HG03060 (cell line): ENCODE measurements around the gene LRSAM1.

Source experiments
- ATAC-seq: cut with Tn5 transposase; IDR thresholded peaks from one replicate; pipeline ENCODE4 v1.9.1; 2021; ENCODE audit warnings: low read depth, moderate number of reproducible peaks; ENCODE audit not compliant: unreplicated experiment

Gene LRSAM1

DNA sequence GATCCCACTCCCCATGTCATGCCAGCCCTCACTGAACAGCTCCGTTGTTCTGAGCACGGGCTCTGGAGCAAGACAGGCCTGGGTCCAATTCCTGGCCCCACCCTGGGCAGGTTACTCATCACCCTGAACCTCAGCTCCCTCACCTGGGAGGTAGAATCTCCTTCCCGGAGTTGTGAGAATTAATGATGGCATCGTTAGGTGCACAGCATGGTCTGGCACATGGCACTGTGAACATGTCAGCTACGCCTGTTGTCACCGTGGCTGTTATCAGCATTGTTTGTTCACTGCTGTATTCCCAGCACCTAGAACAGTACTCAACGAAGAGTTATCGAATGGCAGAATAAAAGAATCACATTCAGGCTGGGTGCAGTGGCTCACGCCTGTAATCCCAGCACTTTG lies 43.0 kb downstream of the LRSAM1 start:
- ATAC-seq, result no peak

DNA sequence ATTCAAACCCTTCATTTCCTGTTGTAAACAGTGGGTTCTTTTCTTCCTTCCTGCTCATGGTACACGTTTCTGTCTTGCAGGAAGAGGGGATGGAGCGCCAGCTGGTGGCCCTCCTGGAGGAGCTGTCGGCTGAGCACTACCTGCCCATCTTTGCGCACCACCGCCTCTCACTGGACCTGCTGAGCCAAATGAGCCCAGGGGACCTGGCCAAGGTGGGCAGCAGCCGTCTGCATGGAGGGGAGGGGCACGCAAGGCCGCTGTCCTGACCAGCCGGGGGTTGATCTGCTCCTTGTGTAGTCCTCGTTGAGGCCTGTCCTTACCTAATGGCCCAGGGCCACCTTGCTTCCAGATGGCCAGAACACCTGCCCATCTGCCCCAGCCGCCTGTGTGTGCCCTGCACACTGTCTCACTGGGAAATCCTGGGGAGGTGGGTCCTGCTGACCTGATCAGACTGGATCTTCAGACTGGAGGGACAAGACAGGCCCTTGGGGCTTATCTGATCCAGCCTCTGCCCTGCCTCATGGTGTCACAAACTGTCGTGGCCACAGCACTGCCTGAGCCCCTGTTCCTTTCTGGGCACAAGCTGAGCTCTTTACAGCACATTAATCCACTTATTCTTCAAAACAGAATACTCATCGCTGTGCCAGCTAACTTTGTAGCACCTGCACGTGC lies 44.7 kb downstream of the LRSAM1 start:
- no peak for ATAC-seq

DNA sequence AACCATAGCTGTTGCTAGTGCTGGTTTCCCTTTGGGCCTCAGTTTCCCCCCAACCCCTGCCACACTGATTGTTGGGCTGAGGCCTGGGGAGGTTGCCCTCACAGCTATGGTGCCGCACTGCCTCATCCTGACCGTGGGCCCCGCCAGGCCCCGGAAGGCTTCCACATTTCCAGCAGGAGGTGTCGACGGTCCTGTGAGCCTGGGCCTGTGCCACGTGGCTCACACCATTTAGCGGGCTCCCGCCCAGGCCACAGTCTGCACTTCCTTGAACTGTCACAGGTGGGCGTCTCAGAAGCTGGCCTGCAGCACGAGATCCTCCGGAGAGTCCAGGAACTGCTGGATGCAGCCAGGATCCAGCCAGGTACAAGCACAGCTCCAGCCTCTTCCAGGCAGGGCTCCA lies 45.7 kb downstream of the LRSAM1 start:
- ATAC-seq, result no peak

DNA sequence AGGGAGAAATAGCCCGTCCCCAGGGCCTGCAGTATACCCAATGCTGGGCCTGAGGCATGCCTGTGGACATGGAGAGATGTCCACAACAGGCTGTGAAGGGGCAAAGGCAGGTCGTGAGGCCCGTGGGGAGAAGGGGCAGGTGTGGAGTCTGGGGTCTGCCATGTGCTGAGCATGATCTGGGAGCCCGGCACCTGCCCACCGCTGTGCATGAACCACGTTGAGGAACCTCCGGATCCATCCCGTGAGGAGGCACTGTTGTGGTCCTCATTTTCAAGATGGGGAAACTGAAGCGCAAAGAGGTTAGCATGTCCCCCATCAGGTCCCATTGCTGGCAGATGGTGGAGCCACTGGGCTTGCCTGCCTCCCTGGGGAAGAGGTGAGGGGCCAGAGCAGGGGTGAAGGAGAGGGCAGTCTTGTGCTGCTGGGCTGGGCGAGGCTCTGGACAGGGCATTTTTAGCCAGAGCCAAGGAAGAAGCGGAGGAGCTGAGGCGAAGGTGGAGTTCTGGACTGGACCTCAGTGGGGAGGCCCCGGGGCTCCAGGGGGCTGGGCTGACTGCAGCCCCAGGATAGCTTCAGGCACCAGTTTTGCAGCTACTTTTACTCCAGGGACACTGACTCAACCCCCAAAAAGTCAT lies 46.5 kb downstream of the LRSAM1 start:
- no peak for ATAC-seq

DNA sequence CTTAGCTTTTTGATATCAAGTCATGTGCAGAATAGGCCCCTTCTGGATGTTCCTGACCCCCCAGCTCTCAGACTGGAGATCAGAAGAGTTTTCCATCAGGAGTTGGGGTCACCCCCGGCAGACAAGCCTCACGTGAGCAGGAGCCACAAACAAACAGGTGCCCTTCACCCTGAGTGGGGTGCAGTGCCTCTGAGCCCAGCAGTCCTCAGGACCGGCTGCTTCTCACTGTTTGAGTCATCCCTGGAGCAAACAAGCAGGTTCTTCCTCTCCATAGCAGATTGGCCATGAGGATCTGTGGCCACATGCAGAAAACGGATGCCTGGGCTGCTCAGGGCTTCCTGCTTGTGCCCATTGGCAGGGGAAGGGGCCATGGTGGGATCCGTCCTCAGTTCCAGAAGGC lies 47.0 kb downstream of the LRSAM1 start:
- ATAC-seq, result no peak

DNA sequence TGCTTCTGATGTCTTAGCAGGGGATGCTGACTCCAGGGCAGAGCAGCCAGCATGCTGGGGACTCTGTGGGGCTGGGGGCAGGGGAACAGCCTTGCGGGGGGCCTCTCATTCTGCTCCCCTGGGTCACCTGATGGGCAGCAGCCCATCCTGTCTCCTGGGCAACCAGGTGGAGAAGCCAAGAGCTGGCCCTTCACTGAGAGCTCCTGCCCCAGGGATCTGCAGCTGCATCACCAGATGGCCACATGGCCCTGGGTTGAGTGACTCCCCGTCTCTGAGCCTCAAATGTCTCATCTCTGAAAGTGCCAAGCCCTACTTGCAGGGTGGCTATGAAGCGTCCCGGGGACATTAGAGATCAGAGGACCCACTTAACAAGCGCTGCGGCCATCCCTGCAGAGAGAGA lies 49.1 kb downstream of the LRSAM1 start:
- ATAC-seq, result no peak

DNA sequence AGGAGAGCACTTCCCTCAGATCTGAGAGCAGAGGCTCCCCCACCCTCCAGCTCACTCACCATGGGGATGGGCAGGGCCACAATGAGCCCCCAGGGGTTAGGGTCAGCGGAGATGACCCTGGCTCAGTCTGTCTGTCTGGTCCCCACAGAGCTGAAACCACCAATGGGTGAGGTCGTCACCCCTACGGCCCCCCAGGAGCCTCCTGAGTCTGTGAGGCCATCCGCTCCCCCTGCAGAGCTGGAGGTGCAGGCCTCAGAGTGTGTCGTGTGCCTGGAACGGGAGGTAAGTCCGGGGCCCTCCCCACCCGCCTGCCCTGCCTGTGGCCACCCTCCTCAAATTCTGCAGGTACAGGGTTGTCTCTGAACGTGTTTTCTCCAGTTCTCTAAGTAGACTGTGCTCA lies 49.6 kb downstream of the LRSAM1 start:
- ATAC-seq, result no peak

DNA sequence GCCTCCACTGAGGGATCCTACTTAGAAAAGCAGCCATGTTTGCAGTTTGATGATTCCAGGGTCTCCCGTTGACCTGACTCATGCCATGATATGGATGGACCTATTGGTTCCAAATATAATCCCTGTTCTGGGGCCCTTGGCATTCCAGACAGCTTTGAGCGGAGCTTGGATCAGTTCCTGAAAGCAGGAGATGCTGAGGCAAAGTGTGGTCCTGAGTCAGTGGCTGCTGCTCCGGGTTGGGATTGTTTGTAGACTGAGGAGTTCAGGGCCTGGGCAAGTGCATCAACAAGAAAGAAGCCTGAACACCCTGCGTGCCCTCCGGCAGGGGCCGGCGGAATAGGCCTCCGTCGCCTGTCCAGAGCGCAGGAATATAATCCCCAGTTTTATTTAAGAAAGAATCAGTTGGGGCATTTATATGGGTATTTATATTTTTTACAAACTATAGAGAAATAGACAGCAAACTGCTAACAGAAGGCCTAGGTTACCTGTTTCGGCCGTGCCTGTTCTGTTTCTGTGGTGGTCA lies 50.6 kb downstream of the LRSAM1 start:
- ATAC-seq, result no peak

DNA sequence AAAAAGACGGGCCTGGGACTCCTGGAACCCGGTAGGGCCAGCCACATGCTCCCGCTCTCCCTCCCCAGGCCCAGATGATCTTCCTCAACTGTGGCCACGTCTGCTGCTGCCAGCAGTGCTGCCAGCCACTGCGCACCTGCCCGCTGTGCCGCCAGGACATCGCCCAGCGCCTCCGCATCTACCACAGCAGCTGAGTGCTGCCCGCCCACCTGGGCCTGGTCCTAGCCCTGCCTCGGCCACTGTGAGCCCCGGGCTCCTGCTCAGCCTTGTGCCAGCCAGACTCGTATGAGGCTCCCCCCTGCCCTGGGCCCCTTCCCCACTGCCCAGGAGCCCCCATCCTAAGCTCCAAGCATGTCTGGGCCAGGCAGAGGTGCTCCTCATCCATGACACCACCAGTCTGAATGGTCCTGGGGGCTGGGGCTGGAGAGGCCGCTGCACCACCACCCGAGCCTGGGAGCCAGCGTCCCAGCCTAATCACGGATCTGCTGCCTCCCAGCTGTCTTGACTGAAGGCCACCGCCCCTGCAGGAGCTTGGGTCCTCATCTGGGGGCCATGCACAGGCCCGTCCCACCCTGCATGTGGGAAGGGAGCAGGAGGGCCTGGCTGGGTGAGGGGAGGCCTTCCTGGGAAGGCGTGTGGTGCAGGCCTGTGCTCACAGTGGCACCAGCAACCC lies 51.5 kb downstream of the LRSAM1 start:
- no peak for ATAC-seq

DNA sequence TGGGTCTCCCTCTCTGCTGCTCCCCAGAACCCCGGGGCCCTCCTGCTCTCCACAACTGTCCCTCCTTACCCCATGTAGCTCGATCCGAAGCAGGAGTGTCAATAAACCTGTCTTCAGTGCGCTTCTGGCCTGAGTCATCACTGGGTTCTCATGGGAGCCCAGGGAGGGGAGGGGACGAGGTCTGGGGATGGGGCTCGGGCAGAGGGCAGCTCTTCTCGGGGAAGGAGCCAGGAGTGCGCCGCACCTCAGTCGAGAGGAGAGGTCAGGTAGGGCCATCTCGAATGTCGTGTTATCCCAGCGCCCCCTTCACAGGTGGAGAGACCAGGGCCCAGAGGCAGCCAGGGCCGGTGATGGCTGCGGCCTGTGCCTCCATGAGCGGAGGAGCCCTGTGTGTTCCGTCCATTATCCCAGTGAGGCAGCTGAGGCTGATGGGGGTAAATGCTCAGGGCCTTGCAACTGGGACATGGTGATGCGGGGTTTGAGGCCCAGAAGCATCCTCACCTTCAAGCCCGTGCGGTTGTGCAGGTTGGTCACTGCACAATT lies 52.1 kb downstream of the LRSAM1 start:
- ATAC-seq, result no peak

DNA sequence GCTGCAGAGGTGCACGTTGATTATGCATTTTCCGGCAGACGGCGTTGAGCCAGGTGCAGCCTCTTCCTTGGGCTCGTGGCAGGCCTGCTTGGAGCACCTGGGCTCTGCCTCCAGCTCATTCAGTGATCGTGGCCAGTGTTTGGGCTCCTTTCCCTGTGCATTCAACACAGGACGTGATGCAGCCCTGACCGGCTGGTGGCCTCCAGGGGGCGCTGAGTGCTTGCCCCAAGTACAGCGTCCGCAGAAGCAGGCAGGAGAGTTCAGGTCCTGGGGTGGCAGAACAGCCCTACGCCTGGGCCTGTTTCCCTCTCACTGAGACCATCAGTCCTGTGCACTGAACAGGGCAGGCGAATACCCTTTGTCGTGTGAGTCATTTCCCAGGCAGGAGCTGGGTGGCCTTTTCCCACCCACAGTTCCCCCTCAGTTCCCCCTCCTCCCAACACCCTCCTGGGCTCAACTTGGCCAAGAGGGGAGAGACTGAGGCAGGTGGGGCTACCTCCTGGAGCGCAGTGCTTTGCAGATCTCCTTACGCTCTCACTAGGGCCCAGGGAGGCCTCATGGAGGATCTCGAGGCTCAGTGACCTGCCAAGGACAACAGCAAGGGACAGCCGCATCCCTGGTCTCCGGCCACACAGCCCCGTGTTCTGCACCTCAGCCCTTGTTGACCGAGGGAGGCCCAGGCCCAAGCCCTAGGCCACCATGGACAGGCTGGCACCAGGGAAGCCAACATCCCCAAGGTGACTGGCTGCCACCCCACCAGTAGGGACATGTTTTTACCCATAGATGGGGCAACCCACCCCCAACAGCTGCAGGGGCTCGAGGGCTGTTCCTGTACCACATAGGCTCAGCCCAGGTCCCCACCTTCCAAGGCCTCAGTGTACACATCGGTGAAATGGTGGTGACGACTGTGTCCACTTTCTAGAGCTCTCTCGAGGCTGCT lies 52.9 kb downstream of the LRSAM1 start:
- no peak for ATAC-seq

DNA sequence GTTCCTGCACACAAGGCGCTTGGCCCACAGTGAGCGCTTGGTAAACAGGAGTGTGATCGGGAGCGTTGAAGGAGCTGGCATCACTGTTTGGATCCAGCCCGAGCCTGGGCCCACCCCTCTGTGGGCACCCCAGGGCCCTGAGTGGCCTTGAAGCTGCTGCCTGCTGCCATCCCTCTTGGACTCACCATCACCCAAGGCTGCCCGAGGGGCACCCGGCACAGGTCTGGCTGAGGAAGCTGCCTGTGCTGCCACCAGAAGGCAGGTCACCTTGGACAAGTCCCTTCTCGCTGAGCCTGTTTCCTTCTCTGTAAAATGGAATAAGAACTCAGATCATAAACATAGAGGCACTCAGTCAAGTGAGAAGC lies 53.6 kb downstream of the LRSAM1 start:
- no peak for ATAC-seq

DNA sequence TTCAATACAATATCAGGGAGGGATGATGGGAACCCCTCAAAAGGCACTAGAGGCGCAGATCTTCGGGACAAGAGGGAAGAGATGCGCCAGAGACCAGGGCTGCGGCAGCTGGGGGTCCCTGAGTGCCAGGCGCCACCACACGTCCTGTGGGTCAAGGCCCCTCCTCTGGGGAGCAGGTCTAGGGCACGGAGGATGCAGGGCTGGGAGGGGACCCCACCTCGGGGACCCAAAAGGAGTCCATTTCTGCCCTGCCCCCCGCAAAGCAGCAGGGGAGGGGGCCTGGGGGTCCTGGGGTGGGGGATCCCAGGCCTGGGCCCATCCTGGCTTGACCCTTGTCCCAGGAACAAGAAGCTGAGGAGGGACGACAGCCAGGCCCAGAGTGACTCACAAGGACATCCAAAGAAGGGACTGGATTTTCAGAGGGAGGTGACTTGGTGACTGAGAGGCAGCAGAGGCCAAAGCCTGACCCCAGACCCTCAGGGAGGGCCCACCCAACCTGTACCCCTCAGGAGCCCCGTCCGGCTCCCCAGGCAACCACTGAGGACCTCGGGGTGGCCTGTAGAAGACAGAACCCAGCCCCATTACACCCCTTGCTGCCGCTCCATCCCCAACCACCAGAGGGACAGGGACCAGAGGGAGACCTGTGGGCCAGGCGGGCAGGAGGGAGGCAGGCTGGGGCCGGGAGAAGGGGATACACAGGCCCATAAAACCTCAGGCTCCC lies 54.2 kb downstream of the LRSAM1 start:
- ATAC-seq, result no peak

DNA sequence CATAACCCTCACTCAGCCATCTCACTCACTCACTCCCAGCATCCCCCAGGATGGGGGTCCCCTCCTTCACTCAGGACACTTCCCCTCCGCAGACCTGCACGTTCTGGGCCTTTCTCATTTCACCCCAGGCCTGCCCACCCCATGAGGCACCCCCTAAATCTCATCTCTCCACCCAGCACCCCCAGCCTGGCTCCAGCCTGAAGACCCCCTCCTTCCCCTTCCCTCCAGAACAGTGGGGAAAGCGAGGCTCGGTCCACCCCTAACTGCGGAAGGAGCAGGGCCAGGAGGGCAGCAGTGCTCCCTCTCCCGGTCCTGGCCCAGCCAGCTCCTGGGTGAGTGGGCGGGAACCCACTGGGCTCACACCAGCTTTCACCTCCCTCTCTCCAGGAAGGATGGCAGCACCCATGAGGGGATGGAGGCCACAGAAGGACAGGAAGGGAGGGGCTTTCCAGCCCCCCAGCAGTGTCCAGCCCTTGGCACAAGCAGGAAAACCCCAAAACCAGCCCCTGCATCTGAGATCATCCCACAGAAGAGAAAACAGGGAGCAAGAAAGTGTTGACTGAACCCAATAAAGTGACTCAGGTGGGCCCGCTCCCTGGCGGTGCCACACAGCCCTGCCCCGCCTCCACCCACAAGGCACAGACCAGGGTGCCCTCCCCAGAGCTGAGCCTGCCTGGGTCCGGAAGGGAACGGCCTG lies 55.0 kb downstream of the LRSAM1 start:
- ATAC-seq, result no peak

DNA sequence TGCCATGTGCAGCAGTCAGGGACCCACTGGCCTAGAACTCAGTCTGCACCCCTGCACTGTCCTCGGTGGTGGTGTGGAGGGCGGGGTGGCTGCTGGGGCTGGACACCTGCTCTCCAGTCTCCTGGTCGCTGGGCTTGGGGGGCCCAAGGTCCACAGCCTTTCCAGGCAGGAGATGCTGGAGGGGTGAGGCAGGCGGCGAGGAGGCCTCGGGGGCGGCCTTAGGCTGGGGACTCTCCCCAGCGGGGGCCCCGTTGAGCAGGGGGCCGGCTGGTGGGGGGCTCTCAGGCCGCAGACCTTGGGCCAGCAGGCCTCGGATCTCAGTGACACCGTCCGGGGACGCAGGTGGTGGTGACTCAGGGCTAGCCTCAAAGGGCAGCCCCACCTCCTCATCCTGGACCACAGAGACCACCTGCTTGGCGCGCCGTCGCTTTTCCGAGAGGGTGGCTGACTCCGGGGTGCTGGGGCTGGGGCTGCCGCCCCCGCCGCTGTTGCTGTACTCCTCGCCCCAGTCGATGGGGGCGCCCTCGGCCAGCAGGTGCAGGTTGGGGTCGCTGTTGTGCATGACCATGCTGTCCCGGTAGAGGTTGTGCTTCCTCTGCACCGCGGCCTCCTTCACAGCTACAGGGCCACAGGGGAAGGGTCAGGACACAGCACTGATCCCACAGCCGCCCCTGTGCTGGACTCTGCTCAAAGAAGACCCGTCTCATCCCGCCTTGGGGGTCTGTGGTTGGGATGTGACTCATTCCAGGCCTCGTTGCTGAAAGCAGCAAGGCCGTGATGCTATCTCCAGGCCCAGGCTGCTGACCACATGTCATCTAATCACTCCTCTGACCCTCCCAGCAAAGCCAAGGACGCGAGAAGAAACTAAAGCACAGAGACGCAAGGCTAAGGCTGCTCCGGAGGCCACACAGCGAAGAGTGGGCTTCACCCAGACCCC lies 55.8 kb downstream of the LRSAM1 start:
- ATAC-seq, result no peak

DNA sequence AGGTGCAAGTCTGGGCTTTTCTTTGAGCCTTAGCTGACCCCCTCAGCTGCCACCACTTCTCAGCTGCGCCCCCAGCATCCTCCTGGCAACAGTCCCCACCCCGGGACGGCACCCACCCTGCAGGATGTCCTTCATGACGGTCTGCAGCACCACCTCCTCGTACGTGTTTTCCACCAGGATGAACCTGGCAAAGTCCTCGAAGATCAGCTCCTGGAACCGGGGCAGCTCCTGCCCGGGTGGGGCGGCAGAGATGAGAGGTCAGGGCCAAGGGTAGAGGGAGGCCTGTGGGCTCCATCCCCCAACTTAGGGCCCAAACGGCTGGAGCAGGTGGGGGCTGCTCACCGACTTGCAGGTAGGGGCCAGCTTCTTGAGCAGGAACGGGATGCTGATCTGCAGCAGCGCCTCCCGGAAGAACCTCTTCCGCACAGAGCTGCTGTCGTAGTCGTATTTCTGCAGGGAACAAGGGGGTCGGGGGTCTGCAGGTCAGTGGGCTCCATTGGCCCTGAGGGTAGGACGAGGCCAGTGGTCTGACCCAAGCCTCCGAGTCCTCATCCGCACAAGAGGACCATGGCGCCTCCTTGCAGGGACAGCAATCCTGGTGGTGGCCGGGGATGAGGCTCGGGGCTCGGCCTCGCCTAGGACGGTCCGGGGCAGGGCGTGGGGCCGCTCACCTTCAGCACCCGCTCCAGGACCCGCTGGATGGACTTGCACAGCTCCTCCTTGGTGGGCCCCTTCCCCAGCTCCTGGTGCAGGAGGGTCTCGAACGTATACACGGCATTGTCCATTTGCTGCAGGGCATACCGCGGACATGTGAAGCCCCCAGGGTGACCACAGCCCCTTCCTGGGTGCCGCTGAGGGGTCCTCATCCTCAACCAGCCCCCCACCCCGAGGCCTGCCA lies 56.7 kb downstream of the LRSAM1 start:
- ATAC-seq, result no peak

DNA sequence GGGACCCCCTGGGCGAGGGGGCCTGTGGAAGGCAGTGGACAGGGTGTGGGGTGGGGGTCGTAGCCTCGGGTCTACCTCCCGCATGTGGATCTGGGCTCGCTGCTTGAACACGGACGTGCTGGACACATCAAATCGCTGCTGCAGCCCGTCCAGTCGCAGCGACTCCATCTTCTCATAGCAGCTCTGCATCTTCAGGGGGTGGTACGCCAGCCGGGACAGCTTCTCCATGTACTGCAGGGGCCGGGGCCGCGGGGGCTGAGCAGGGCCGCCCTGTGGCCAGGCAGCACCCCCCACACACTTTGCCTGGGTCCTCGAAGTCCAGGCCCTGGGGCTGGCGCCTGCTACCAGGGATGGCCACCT lies 57.6 kb downstream of the LRSAM1 start:
- ATAC-seq, result no peak
